A204.1 (cell line): ENCODE results near the gene MRTFA.
"Not testable (repeated sequence)": the region's sequence is repeated elsewhere in the genome, so short reads cannot be mapped to it uniquely, and the experiment has no call there.

Source experiments
- FAIRE-seq: peaks from 2 replicates; lab custom pipeline; 2012; peaks lifted over from hg19 to GRCh38; lab: Jason Lieb, UNC

Gene MRTFA

GRCh38 chr22:40636380-40637182 is at the start of gene MRTFA:
MRTFA (minus strand) TSS chr22:40636719.
- FAIRE-seq: peak; percentile 95

GRCh38 chr22:40685406-40685805 is 48.9 kb upstream of the MRTFA start:
- FAIRE-seq: no peak

- FAIRE-seq: no peak
Measured at GRCh38 chr22:40684728-40685127, 48.2 kb upstream of the MRTFA start.

DNA sequence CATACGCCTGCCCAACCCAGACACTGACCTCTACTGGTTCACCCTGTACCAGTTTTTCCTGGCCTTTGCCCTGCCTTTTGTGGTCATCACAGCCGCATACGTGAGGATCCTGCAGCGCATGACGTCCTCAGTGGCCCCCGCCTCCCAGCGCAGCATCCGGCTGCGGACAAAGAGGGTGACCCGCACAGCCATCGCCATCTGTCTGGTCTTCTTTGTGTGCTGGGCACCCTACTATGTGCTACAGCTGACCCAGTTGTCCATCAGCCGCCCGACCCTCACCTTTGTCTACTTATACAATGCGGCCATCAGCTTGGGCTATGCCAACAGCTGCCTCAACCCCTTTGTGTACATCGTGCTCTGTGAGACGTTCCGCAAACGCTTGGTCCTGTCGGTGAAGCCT is 44.9 kb upstream of the MRTFA start:
- no peak for FAIRE-seq

- FAIRE-seq: no peak
Measured at GRCh38 chr22:40680819-40681183, 44.3 kb upstream of the MRTFA start.

DNA sequence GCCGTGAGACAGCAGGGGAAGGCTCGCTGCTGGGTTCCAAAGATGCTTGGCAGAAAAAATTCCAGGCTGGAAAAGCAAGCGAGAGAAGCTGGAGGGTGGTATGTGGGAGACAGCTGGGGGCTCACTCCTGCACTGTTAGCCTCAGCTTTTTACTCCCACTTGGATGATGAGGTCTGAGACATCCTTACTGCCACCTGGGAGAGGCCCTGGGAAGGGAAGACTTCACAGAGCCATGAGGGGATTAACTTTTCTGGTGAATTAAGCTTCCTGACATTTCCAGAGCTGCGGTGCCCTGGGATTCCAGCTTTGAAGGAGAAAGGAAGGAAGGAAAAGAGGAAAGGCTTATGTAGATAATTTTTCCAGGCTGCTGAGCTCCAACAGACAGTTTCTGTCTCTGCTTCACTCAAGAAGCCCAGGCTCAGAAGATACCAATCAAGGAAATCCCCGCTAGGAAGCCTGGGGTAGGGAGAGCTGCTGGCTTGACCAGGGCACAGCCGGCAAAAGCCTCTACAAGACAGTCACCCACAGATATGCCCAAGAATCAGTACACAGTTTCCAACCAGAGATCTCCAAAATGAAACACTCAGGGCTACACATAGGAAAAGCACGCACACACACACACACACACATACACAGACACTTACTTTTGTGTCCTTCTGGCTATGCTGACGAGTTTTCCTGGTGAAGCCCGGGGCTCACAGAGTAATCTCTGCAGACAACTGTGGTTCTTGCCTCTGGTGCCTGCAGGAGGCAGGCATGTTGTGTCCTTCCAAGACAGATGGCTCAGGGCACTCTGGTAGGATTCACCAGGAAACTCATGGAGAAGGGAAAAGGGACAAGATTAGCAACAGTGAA is 43.7 kb upstream of the MRTFA start:
- FAIRE-seq: no peak

DNA sequence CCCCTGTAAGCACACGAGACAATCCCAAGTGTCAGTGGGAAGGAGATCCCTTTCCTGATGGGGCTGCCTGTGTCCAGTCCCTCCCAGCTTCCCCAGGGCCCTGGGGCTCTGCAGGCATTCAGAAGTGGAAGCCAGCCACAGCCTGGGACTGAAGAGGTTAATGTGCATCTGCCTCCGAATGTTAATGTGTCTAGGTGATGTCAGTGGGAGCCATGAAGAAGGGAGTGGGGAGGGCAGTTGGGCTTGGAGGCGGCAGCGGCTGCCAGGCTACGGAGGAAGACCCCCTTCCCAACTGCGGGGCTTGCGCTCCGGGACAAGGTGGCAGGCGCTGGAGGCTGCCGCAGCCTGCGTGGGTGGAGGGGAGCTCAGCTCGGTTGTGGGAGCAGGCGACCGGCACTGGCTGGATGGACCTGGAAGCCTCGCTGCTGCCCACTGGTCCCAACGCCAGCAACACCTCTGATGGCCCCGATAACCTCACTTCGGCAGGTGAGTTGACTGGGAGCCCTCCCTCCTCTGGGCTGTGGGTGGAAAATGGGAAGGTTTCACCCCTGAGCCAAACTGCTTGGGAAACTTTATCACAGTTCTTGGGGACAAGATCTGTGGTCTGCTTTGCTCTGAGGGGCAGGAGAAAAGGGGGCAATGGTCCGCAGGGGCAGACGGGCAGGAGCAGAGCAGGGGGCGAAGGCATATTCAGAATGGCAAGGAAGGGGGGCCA is 42.9 kb upstream of the MRTFA start, which contains the start of gene MCHR1:
MCHR1 (plus strand) TSS at position 236 of the 715 bp plus-strand sequence; CDS start at position 405, 169 bp downstream.
- no peak for FAIRE-seq

- no peak for FAIRE-seq
Measured at GRCh38 chr22:40678493-40679248, 42.2 kb upstream of the MRTFA start.

GRCh38 chr22:40676644-40677043 is 40.1 kb upstream of the MRTFA start:
- FAIRE-seq: no peak

DNA sequence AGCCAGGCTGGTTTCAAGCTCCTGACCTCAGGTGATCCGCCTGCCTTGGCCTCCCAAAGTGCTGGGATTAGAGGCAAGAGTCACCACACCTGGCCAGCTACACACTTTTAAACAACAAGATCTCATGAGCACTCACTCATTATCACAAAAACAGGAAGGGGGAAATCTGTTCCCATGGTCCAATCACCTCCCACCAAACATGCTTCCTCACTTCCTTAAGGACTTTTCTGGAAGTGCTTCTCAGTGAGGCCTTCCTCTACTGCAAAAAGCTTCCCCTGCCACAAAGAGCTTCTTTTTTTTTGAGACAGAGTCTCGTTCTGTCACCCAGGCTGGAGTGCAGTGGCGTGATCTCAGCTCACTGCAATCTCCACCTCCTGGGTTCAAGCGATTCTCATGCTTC is 39.6 kb upstream of the MRTFA start:
- FAIRE-seq: not testable (repeated sequence)

- no peak for FAIRE-seq
Measured at GRCh38 chr22:40674274-40674673, 37.8 kb upstream of the MRTFA start.

- no peak for FAIRE-seq
Measured at GRCh38 chr22:40673017-40673416, 36.5 kb upstream of the MRTFA start.

DNA sequence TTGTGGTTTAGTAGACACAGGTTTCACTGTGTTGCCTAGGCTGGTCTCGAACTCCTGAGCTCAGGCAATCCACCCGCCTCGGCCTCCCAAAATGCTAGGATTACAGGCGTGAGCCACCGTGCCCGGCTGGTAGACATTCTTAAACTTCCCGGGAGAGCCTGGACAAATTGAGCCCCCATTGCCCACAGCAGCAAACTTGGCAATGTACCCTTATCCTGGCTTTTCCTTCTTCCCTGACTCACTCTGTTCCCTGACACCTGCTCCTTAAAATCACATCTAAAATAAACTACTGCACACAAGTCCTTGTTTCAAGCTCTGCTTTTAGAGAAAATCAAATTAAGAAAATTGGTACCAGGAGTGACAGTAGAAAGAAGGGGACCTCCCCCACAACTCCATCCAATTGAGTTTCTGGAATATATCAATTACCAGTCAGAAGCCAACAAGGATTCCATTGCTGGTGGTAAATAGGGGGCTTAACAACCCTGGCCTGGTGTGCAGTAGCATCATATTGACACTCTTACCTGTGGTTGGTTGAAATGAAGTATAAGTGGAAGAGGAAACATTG is 35.4 kb upstream of the MRTFA start:
- FAIRE-seq: no peak

DNA sequence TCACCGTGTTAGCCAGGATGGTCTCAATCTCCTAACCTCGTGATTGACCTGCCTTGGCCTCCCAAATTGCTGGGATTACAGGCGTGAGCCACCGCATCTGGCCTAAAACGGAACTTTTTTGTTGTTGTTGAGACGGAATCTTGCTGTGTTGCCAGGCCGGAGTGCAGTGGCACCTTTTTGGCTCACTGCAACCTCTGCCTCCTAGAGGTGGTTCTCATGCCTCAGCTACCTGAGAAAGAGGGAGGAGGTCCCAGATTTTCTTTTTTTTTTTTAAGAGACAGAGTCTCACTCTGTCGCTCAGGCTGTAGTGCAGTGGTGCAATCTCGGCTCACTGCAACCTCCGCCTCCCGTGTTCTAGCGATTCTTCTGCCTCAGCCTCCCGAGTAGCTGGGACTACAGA is 34.9 kb upstream of the MRTFA start:
- no peak for FAIRE-seq

GRCh38 chr22:40670058-40670457 is 33.5 kb upstream of the MRTFA start:
- no peak for FAIRE-seq

GRCh38 chr22:40668611-40669411 is 32.3 kb upstream of the MRTFA start:
- no peak for FAIRE-seq

DNA sequence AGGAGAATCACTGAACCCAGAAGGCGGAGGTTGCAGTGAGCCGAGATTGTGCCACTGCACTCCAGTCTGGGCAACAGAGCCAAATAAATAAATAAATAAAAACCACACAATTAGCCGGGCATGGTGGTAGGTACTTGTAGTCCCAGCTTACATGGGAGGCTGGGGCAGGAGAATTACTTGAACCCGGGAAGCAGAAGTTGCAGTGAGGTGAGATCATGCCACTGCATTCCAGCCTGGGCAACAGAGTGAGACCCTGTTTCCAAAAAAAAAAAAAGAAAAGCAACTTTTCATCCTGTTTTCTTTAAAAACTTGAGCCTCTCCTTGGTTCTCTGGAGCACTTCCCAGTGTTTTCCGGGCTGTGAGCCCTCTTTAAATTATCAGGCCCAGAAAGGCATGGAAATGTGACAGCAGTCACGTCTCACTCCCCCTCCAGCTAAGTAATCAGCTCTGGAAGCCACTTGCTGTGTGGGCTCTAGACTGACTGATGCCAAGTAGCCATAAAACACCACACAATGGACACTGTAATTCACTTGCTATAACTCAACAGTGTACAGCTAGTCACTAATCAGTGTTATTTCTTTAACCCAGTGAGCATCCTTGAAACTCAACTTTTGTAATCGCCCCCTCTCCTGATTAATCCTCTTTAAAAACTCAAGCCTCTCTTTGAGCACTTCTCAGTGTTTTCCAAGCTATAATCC is 29.8 kb upstream of the MRTFA start:
- FAIRE-seq: no peak

- FAIRE-seq: no peak
Measured at GRCh38 chr22:40665312-40665711, 28.8 kb upstream of the MRTFA start.

DNA sequence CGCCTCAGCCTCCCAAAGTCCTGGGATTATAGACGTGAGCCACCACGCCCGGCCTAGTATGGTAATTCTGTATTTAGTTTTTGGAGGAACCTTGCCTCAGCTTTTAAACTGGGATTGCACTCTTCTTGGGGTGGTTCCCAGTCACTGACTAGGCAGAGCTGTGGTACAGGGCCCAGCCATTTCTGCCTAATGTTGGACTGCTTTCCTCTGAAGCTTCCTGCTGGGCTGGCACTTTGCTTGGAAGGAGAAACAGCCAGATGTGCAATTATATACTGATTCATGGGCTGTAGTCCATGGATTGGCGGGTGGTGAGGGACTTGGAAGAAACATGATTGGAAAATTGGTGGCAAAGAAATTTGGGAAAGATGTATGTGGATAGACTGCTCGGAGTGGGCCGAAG is 25.2 kb upstream of the MRTFA start:
- FAIRE-seq: no peak

DNA sequence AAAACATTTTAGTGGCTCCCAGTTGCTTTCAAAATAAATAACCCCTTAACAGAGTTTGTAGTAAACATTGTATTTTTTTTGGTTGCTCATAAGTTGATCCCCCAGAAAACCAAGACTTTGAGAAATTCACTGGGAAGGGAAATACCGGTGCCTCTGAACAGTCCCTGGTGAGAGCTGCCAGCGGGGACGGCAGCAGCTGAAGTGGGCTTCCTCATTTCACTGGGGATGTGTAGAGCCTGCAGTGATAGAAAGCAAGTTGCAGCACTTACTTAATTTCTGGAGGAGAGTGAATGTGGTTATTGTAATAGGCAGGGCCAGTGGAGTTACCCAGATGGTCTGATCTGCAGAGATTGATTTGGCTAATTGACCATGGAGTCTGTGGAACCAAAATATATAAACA is 24.2 kb upstream of the MRTFA start:
- no peak for FAIRE-seq
